Activated CD8-positive, alpha-beta T cell treated with anti-CD3 and anti-CD28 coated beads, Interleukin-2, amount 10 ng/mL, durations not matched to agents 7 days and 5 days (primary cell): Measurements from ENCODE around the gene UGT1A9. TPM values are rescaled to one million over a fixed set of nuclear protein-coding genes. Genes with fewer than 3 reads are reported as not detected.

Experiments used
- ATAC-seq: fragments of 150-1000 bp; cut with Tn5 transposase; one replicate; pipeline ENCODE4 v1.10.0; 2021; ENCODE audit warnings: moderate library complexity
- CTCF ChIA-PET: fragments of 350-600 bp; sonication (Branson Sonifier 250); formaldehyde crosslinking; loops from one replicate; lab custom pipeline; 2021; ENCODE audit warnings: antibody characterized with exemption; lab: Charles Lee
- POLR2A ChIA-PET: fragments of 350-600 bp; sonication (Branson Sonifier 250); formaldehyde crosslinking; loops from one replicate; lab custom pipeline; 2021; ENCODE audit warnings: antibody characterized with exemption; lab: Charles Lee
- DNase-seq: peaks from one replicate; pipeline ENCODE4 v3.0.0-alpha.2; 2020
- H3K27ac Mint-ChIP-seq: one replicate; pipeline ENCODE4 v1.8.0; 2021; ENCODE audit warnings: mild to moderate bottlenecking, mixed read lengths
- H3K27me3 Mint-ChIP-seq: one replicate; pipeline ENCODE4 v1.8.0; 2021; ENCODE audit warnings: low read depth, mixed read lengths
- H3K36me3 Mint-ChIP-seq: one replicate; pipeline ENCODE4 v1.8.0; 2021; ENCODE audit warnings: low read depth, mixed read lengths
- H3K4me1 Mint-ChIP-seq: one replicate; pipeline ENCODE4 v1.8.0; 2021; ENCODE audit warnings: low read depth, mixed read lengths
- H3K4me3 Mint-ChIP-seq: one replicate; pipeline ENCODE4 v1.8.0; 2021; ENCODE audit warnings: mild to moderate bottlenecking, mixed read lengths
- H3K9me3 Mint-ChIP-seq: one replicate; pipeline ENCODE4 v1.8.0; 2022; ENCODE audit warnings: mixed read lengths; ENCODE audit not compliant: insufficient read depth
- total RNA-seq, 2 experiments: library from RNA; stranded (reverse); gene quantifications; one replicate each; pipeline ENCODE4 v1.2.3, GENCODE V29; 2021

Gene UGT1A9
- total RNA-seq, 2 experiments from 2014 or later, result not detected

- Mint-ChIP-seq H3K4me3 (no peak overlapping the region), H3K27ac (no peak overlapping the region), H3K36me3 (no peaks in the 10 kb centered on the region), H3K4me1 (no peaks in the 10 kb centered on the region), H3K9me3 (no peaks in the 10 kb centered on the region), H3K27me3 (peaks cover 4% of the 10 kb centered on the region)
- DNase-seq, result no peak
- ATAC-seq, result no peak
- POLR2A ChIA-PET, result no interaction called here
- CTCF ChIA-PET, result no interaction called here
Measured at GRCh38 chr2:233772583-233772982, 100.9 kb downstream of the UGT1A9 start.

GRCh38 chr2:233773854-233774253, 102.2 kb downstream of the UGT1A9 start:
- H3K9me3 Mint-ChIP-seq, result no peaks in the 10 kb centered on the region
- H3K27me3 Mint-ChIP-seq, result peaks cover under 1% of the 10 kb centered on the region
- no peak overlapping the region for H3K4me3 Mint-ChIP-seq
- ChIA-PET CTCF (no interaction called here), POLR2A (no interaction called here)
- ATAC-seq, result no peak
- DNase-seq, result no peak
- no peak overlapping the region for H3K27ac Mint-ChIP-seq
- H3K4me1 Mint-ChIP-seq, result no peaks in the 10 kb centered on the region
- H3K36me3 Mint-ChIP-seq, result no peaks in the 10 kb centered on the region

DNA sequence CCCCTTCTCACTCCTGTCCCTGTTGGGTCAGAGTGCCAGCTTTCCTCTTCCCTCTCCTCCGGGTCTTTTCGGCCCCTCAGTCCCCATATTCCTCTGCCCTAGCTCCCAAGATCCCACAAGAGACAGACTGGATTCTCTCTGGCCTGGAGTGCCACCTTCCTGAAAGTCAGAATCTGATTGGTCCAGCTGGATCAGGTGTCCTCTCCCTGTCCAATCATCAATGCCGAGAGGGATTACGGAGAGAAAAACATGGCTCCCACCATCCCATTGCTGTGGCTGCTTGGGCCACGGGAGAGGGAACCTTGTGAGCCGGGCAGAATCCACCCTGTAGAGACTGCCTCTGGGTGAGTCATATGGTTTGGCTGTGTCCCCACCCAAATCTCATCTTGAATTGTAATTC, 103.7 kb downstream of the UGT1A9 start:
- Mint-ChIP-seq H3K36me3 (no peaks in the 10 kb centered on the region), H3K9me3 (no peaks in the 10 kb centered on the region), H3K4me3 (no peak overlapping the region), H3K4me1 (no peaks in the 10 kb centered on the region), H3K27ac (no peak overlapping the region), H3K27me3 (peaks cover 2% of the 10 kb centered on the region)
- ATAC-seq (no peak), DNase-seq (no peak)
- ChIA-PET CTCF (no interaction called here), POLR2A (no interaction called here)

DNA sequence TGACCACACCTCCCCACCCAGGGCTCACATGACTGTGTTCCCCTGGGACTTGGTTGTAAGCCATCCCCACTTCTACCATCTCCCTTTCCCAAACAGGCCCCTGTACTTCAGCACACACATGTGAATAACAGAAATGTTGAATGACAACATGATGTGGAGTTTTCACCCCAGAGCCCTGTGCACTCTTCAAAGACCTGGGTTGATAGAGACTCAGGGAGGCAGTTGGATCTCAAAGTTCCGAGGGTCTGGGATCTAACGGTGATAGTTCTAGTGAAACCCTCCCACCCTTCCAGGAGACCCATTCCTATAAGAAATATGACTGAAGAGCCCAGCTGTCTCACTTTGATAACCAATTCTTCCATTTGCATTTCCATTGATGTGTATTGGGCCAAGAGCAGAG, 106.3 kb downstream of the UGT1A9 start, which contains the start of gene MROH2A:
Gene MROH2A, plus strand, starts transcription at position 301 of the 400 bp plus-strand sequence. CDS start 1,029 bp downstream, outside the sequence.
- Mint-ChIP-seq H3K27me3 (peaks cover 17% of the 10 kb centered on the region), H3K4me1 (no peaks in the 10 kb centered on the region), H3K27ac (no peak within 1 kb of the TSS), H3K36me3 (no peaks in the 10 kb centered on the region), H3K9me3 (no peaks in the 10 kb centered on the region), H3K4me3 (no peak within 1 kb of the TSS)
- no peak for DNase-seq
- no peak for ATAC-seq
- ChIA-PET CTCF (no interaction called here), POLR2A (interaction anchor here (0.7 kb wide), 1 partner anchor 63 kb away, joined by 3 read pairs; no protein-coding TSS in a partner anchor)

DNA sequence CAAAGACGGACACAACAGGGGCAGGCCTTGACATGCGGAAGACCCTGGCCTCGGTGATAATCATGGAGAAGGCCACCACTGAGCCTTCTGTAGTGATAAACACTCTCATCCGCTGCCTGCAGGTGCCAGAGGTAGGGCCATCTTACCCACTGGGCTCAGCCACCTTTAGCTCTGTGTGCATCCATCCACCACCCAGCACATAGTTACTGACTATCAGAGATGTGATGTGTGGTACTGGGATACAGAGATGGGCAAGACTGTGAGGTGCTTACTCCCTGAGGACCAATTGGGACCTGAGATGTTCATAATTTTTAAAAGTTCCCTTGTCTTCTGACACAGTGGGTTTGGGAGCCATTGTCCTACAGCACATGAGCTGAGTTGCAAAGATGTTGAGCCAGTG, 108.0 kb downstream of the UGT1A9 start:
- Mint-ChIP-seq H3K9me3 (no peaks in the 10 kb centered on the region), H3K4me3 (no peak overlapping the region), H3K27me3 (peaks cover 19% of the 10 kb centered on the region), H3K4me1 (no peaks in the 10 kb centered on the region), H3K36me3 (no peaks in the 10 kb centered on the region), H3K27ac (no peak overlapping the region)
- no peak for ATAC-seq
- no peak for DNase-seq
- ChIA-PET POLR2A (no interaction called here), CTCF (no interaction called here)

- ATAC-seq (no peak), DNase-seq (no peak)
- ChIA-PET POLR2A (no interaction called here), CTCF (no interaction called here)
- Mint-ChIP-seq H3K36me3 (no peaks in the 10 kb centered on the region), H3K27ac (no peak overlapping the region), H3K4me3 (no peak overlapping the region), H3K9me3 (no peaks in the 10 kb centered on the region), H3K4me1 (no peaks in the 10 kb centered on the region), H3K27me3 (peaks cover 19% of the 10 kb centered on the region)
Measured at GRCh38 chr2:233780771-233781170, 109.1 kb downstream of the UGT1A9 start.

- H3K9me3 Mint-ChIP-seq, result no peaks in the 10 kb centered on the region
- ATAC-seq (no peak), DNase-seq (no peak)
- ChIA-PET POLR2A (no interaction called here), CTCF (no interaction called here)
- no peaks in the 10 kb centered on the region for H3K27me3 Mint-ChIP-seq
- H3K36me3 Mint-ChIP-seq, result no peaks in the 10 kb centered on the region
- no peak overlapping the region for H3K4me3 Mint-ChIP-seq
- no peak overlapping the region for H3K27ac Mint-ChIP-seq
- H3K4me1 Mint-ChIP-seq, result no peaks in the 10 kb centered on the region
Measured at GRCh38 chr2:233789554-233789953, 117.9 kb downstream of the UGT1A9 start.

DNA sequence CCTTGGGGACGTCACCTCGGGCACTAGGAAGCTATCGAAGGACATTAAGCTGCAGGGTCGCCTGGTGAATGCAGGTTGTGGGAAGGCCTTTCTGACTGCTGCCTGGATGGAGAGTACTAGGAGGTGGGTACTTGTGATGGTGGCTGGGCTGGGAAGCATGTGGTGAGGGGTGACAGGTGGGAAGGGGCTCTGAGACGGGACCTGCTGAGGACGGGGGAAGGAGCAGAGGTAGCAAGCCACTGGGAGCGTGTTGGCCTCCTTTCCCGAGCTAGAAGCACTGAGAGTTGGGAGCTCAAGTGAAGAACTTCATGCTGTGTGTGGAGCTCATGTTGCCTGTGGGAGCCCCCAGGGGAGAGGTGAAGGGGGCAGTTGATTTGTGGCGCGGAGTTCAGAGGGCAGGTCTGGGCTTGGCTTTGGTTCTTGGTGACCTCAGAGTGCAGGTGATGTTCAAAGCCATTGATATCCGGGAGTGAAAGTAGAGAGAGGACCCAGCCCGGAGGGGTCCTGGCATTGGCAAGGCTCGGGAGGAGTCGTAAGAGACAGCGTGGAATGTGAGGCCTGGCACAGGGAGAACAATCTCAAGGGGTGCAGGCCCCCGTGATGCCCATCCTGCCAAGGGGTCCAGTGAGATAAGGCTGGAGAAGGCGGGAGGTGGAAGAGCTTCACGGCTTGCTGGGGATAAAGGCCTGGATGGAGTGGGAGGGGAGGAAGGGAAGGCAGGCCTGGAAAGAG, 119.6 kb downstream of the UGT1A9 start:
- ATAC-seq (no peak), DNase-seq (peak; percentile 4)
- ChIA-PET POLR2A (no interaction called here), CTCF (interaction anchor here (0.7 kb wide), 1 partner anchor 227 kb away, joined by 3 read pairs; no protein-coding TSS in a partner anchor)
- Mint-ChIP-seq H3K27me3 (no peaks in the 10 kb centered on the region), H3K36me3 (no peaks in the 10 kb centered on the region), H3K4me3 (no peak overlapping the region), H3K27ac (no peak overlapping the region), H3K9me3 (no peaks in the 10 kb centered on the region), H3K4me1 (no peaks in the 10 kb centered on the region)

DNA sequence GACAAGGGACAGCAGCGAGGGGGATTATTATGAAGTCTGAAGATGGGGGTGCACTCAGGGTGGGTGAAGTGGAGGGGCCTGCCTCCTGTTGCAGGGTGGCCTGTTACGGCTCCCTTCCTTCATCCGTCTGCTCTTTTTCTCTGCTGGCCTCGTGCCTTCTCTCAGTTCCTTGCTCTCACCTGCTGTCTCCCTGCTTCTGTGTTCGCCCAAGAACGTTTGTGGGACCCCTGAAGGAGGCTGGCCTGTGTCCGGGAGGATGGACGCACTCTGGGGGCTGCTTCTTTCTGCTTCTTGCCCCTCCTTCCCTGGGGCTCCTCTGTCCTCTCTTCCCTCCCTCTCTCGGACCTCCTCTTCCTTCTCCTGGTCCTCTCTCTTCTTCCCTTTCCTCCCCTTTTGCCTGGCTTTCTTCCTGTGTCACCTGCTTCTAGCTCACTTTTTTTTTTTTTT, 120.2 kb downstream of the UGT1A9 start:
- ChIA-PET POLR2A (no interaction called here), CTCF (no interaction called here)
- ATAC-seq (no peak), DNase-seq (no peak)
- Mint-ChIP-seq H3K9me3 (no peaks in the 10 kb centered on the region), H3K27me3 (no peaks in the 10 kb centered on the region), H3K4me3 (no peak overlapping the region), H3K27ac (no peak overlapping the region), H3K4me1 (no peaks in the 10 kb centered on the region), H3K36me3 (no peaks in the 10 kb centered on the region)

DNA sequence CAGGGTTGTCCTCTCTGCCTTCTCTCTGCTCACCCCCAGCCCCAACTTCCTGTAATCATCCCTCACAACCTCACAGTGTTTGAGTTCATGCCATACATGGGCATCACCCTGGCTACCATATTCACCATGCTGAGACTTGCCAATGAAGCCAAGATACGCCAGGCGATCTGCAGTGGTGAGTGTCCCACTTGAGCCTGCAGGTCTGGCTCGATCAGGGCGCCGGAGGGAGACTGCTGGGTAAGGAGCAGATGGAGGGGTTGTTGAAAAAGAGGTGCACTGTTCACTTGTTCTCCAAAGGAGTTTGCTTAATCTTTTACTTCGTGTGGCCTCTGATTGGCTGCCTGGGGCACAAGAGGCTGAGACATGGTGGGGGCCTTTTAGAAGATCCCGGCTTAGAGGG, 121.0 kb downstream of the UGT1A9 start:
- Mint-ChIP-seq H3K9me3 (no peaks in the 10 kb centered on the region), H3K4me3 (no peak overlapping the region), H3K4me1 (no peaks in the 10 kb centered on the region), H3K27me3 (no peaks in the 10 kb centered on the region), H3K27ac (no peak overlapping the region), H3K36me3 (no peaks in the 10 kb centered on the region)
- POLR2A ChIA-PET, result no interaction called here
- no peak for ATAC-seq
- DNase-seq, result no peak
- CTCF ChIA-PET, result no interaction called here

DNA sequence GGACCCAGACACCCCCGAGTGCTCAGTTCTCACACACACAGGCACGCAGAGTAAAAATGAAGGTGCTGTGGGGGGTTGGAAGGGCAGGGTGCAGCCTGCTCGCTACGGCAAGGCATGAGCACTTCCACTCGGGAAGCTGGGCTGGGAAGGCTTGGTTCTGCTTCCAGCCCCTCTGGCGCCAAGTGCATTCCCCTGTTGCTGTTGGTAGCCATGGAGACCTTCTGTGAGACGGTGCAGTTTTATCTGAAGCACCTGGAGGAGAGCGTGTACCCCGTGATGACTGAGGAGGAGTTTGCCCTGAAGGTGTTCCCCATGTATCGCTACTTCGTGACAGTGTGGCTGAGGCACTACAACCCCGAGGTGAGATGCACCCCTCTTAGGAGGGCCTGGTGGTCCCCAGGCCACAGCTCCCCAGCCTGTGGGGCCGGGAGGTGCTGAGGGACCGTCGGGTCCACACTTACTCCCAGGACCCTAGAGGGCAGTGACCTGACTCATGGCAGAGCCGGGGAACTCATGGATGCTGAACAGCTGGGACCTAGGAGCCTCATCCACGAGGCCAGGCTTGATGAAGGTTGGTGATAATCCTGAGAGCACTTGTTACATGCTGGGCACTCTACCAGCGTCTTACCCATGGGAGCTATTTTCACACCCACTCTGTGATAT, 121.9 kb downstream of the UGT1A9 start:
- DNase-seq (no peak), ATAC-seq (no peak)
- ChIA-PET POLR2A (no interaction called here), CTCF (no interaction called here)
- Mint-ChIP-seq H3K4me3 (no peak overlapping the region), H3K27me3 (no peaks in the 10 kb centered on the region), H3K36me3 (no peaks in the 10 kb centered on the region), H3K4me1 (no peaks in the 10 kb centered on the region), H3K9me3 (no peaks in the 10 kb centered on the region), H3K27ac (no peak overlapping the region)

GRCh38 chr2:233794128-233794658, 122.5 kb downstream of the UGT1A9 start:
- Mint-ChIP-seq H3K4me3 (no peak overlapping the region), H3K4me1 (no peaks in the 10 kb centered on the region), H3K27ac (no peak overlapping the region), H3K36me3 (no peaks in the 10 kb centered on the region), H3K9me3 (no peaks in the 10 kb centered on the region), H3K27me3 (no peaks in the 10 kb centered on the region)
- ATAC-seq (no peak), DNase-seq (no peak)
- CTCF ChIA-PET, result no interaction called here
- POLR2A ChIA-PET, result no interaction called here
